ENCODE results near the gene ADAM12.

Gene ADAM12

GRCh38 chr10:126233182-126234148 is 154.8 kb downstream of the ADAM12 start:
- no peak for DNase-seq

GRCh38 chr10:126230587-126230986 is 157.7 kb downstream of the ADAM12 start:
- no peak for DNase-seq

- no peak for DNase-seq
These were observed 158.6 kb downstream of the ADAM12 start for GRCh38 chr10:126229686-126230085.

GRCh38 chr10:126227762-126228134 is 160.5 kb downstream of the ADAM12 start:
- no peak for DNase-seq

GRCh38 chr10:126226988-126227761 is 161.1 kb downstream of the ADAM12 start:
- no peak for DNase-seq

GRCh38 chr10:126226205-126226604 is 162.1 kb downstream of the ADAM12 start:
- DNase-seq: no peak

GRCh38 chr10:126225672-126226008 is 162.6 kb downstream of the ADAM12 start:
- no peak for DNase-seq

- DNase-seq: no peak
These were observed 163.2 kb downstream of the ADAM12 start for GRCh38 chr10:126224967-126225671.

GRCh38 chr10:126223512-126224067 is 164.7 kb downstream of the ADAM12 start:
- DNase-seq: no peak

- no peak for DNase-seq
These were observed 165.4 kb downstream of the ADAM12 start for GRCh38 chr10:126222736-126223511.

- DNase-seq: no peak
These were observed 166.4 kb downstream of the ADAM12 start for GRCh38 chr10:126221874-126222273.

- no peak for DNase-seq
These were observed 169.3 kb downstream of the ADAM12 start for GRCh38 chr10:126218778-126219649.

GRCh38 chr10:126218174-126218573 is 170.1 kb downstream of the ADAM12 start:
- no peak for DNase-seq

GRCh38 chr10:126216632-126216961 is 171.7 kb downstream of the ADAM12 start:
- no peak for DNase-seq

GRCh38 chr10:126215746-126216631 is 172.3 kb downstream of the ADAM12 start:
- no peak for DNase-seq

GRCh38 chr10:126214679-126215078 is 173.6 kb downstream of the ADAM12 start:
- DNase-seq: no peak

- DNase-seq: no peak
These were observed 174.3 kb downstream of the ADAM12 start for GRCh38 chr10:126214021-126214420.

- no peak for DNase-seq
These were observed 175.5 kb downstream of the ADAM12 start for GRCh38 chr10:126212738-126213137.

GRCh38 chr10:126210051-126210651 is 178.1 kb downstream of the ADAM12 start:
- DNase-seq: no peak

- no peak for DNase-seq
These were observed 178.8 kb downstream of the ADAM12 start for GRCh38 chr10:126209451-126209850.
